ENCODE measurements around the gene ZNF76. TPM values are rescaled to one million over a fixed set of nuclear protein-coding genes. Genes with fewer than 3 reads are reported as not detected.

The ZNF76 gene
- total RNA-seq, 5 donors from 2014 or later (not counting 1 experiment from before 2014, with no cell fraction given) = 72.7 to 91.3 (median 84.8) TPM

- peaks cover 0 to 5% (median 3%) of the 10 kb centered on the region in 3 donors for H3K4me1 Mint-ChIP-seq
- ATAC-seq (replicated peaks in 1 of 4) (no peak), DNase-seq (no peak)
- H3K27me3 ChIP-seq (replicated peaks in 1 of 2; ENCODE audit: control insufficient read depth in 2 of 2, extremely low read depth in 1 of 2, insufficient read depth in 2 of 2, low read length in 1 of 2) = no peaks in the 10 kb centered on the region
- H3K9me3 Mint-ChIP-seq = no peaks in the 10 kb centered on the region
- POLR2A ChIA-PET = interaction anchor here in 1 of 2 donors (0.6 kb wide), 1 partner anchor 28 kb away, joined by 10 read pairs; no protein-coding TSS in a partner anchor
- CTCF ChIA-PET = no interaction called here
- H3K4me1 ChIP-seq (ENCODE audit: control insufficient read depth in 1 of 2, extremely low read depth in 1 of 2, insufficient read depth in 2 of 2, low read length in 2 of 2) = no peaks in the 10 kb centered on the region
- H3K4me3 Mint-ChIP-seq = no peak overlapping the region
- no peaks in the 10 kb centered on the region for H3K27me3 Mint-ChIP-seq
- no peak overlapping the region for H3K4me3 ChIP-seq (ENCODE audit: control insufficient read depth in 1 of 2, extremely low read depth in 1 of 2, low read length in 1 of 2)
- H3K27ac Mint-ChIP-seq = peak overlapping the region in 1 of 2 donors; percentile 36
- H3K36me3 ChIP-seq (ENCODE audit: control insufficient read depth in 2 of 2, extremely low read depth in 1 of 2, insufficient read depth in 1 of 2, low read length in 1 of 2) = peaks cover 13 to 72% of the 10 kb centered on the region in 2 donors
- no CpG with 5 or more reads among the region's 2 CpGs for WGBS (ENCODE audit: insufficient coverage)
- H3K27ac ChIP-seq (ENCODE audit: low read length) = no peak overlapping the region
- peaks cover 56% of the 10 kb centered on the region for H3K36me3 Mint-ChIP-seq
- H3K9me3 ChIP-seq = no peaks in the 10 kb centered on the region
Measured at GRCh38 chr6:35283361-35283760, 23.8 kb downstream of the ZNF76 start.

- Histone ChIP-seq H3K4me1 (ENCODE audit: control insufficient read depth in 1 of 2, extremely low read depth in 1 of 2, insufficient read depth in 2 of 2, low read length in 2 of 2) (no peaks in the 10 kb centered on the region), H3K4me3 (ENCODE audit: control insufficient read depth in 1 of 2, extremely low read depth in 1 of 2, low read length in 1 of 2) (no peak overlapping the region), H3K27me3 (replicated peaks in 1 of 2; ENCODE audit: control insufficient read depth in 2 of 2, extremely low read depth in 1 of 2, insufficient read depth in 2 of 2, low read length in 1 of 2) (no peaks in the 10 kb centered on the region), H3K36me3 (ENCODE audit: control insufficient read depth in 2 of 2, extremely low read depth in 1 of 2, insufficient read depth in 1 of 2, low read length in 1 of 2) (peaks cover 26 to 95% of the 10 kb centered on the region in 2 donors), H3K9me3 (no peaks in the 10 kb centered on the region), H3K27ac (ENCODE audit: low read length) (no peak overlapping the region)
- Mint-ChIP-seq H3K9me3 (no peaks in the 10 kb centered on the region), H3K4me1 (no peaks in the 10 kb centered on the region), H3K4me3 (no peak overlapping the region), H3K36me3 (peaks cover 58% of the 10 kb centered on the region), H3K27ac (no peak overlapping the region), H3K27me3 (no peaks in the 10 kb centered on the region)
- 97% methylated on average over 9 of the region's 12 CpGs for WGBS (ENCODE audit: insufficient coverage)
- ChIA-PET CTCF (interaction anchor here in 1 of 2 donors (1.1 kb wide), 1 partner anchor 40 kb away, joined by 3 read pairs; no protein-coding TSS in a partner anchor), POLR2A (no interaction called here)
- DNase-seq = no peak
- ATAC-seq (replicated peaks in 1 of 4) = no peak
Measured at GRCh38 chr6:35287671-35288396, 28.3 kb downstream of the ZNF76 start.

GRCh38 chr6:35288834-35289233 is 29.3 kb downstream of the ZNF76 start:
- Histone ChIP-seq H3K27me3 (replicated peaks in 1 of 2; ENCODE audit: control insufficient read depth in 2 of 2, extremely low read depth in 1 of 2, insufficient read depth in 2 of 2, low read length in 1 of 2) (no peaks in the 10 kb centered on the region), H3K4me3 (ENCODE audit: control insufficient read depth in 1 of 2, extremely low read depth in 1 of 2, low read length in 1 of 2) (no peak overlapping the region), H3K9me3 (no peaks in the 10 kb centered on the region), H3K4me1 (ENCODE audit: control insufficient read depth in 1 of 2, extremely low read depth in 1 of 2, insufficient read depth in 2 of 2, low read length in 2 of 2) (no peaks in the 10 kb centered on the region), H3K36me3 (ENCODE audit: control insufficient read depth in 2 of 2, extremely low read depth in 1 of 2, insufficient read depth in 1 of 2, low read length in 1 of 2) (peaks cover 24 to 95% of the 10 kb centered on the region in 2 donors), H3K27ac (ENCODE audit: low read length) (no peak overlapping the region)
- Mint-ChIP-seq H3K9me3 (no peaks in the 10 kb centered on the region), H3K4me1 (no peaks in the 10 kb centered on the region), H3K27me3 (no peaks in the 10 kb centered on the region), H3K27ac (no peak overlapping the region), H3K4me3 (no peak overlapping the region), H3K36me3 (peaks cover 52% of the 10 kb centered on the region)
- WGBS (ENCODE audit: insufficient coverage) = no CpG with 5 or more reads among the region's 4 CpGs
- POLR2A ChIA-PET = no interaction called here
- no peak for DNase-seq
- ATAC-seq (replicated peaks in 1 of 4) = no peak
- CTCF ChIA-PET = no interaction called here

GRCh38 chr6:35291491-35291890 is 32.0 kb downstream of the ZNF76 start:
- Histone ChIP-seq H3K36me3 (ENCODE audit: control insufficient read depth in 2 of 2, extremely low read depth in 1 of 2, insufficient read depth in 1 of 2, low read length in 1 of 2) (peaks cover 29 to 93% of the 10 kb centered on the region in 2 donors), H3K4me3 (ENCODE audit: control insufficient read depth in 1 of 2, extremely low read depth in 1 of 2, low read length in 1 of 2) (no peak overlapping the region), H3K27ac (ENCODE audit: low read length) (no peak overlapping the region), H3K4me1 (ENCODE audit: control insufficient read depth in 1 of 2, extremely low read depth in 1 of 2, insufficient read depth in 2 of 2, low read length in 2 of 2) (no peaks in the 10 kb centered on the region), H3K9me3 (no peaks in the 10 kb centered on the region), H3K27me3 (replicated peaks in 1 of 2; ENCODE audit: control insufficient read depth in 2 of 2, extremely low read depth in 1 of 2, insufficient read depth in 2 of 2, low read length in 1 of 2) (no peaks in the 10 kb centered on the region)
- POLR2A ChIA-PET = interaction anchor here in 1 of 2 donors (0.9 kb wide), 1 partner anchor 33 kb away, joined by 3 read pairs; no protein-coding TSS in a partner anchor
- DNase-seq (no peak), ATAC-seq (replicated peaks in 1 of 4) (no peak)
- no peaks in the 10 kb centered on the region for H3K9me3 Mint-ChIP-seq
- peaks cover 3 to 6% (median 4%) of the 10 kb centered on the region in 3 donors for H3K4me1 Mint-ChIP-seq
- H3K27ac Mint-ChIP-seq = no peak overlapping the region
- WGBS (ENCODE audit: insufficient coverage) = 95% methylated on average over 13 of the region's 13 CpGs
- no peak overlapping the region for H3K4me3 Mint-ChIP-seq
- H3K36me3 Mint-ChIP-seq = peaks cover 44% of the 10 kb centered on the region
- CTCF ChIA-PET = no interaction called here
- H3K27me3 Mint-ChIP-seq = no peaks in the 10 kb centered on the region

- Histone ChIP-seq H3K36me3 (ENCODE audit: control insufficient read depth in 2 of 2, extremely low read depth in 1 of 2, insufficient read depth in 1 of 2, low read length in 1 of 2) (peaks cover 29 to 84% of the 10 kb centered on the region in 2 donors), H3K27me3 (replicated peaks in 1 of 2; ENCODE audit: control insufficient read depth in 2 of 2, extremely low read depth in 1 of 2, insufficient read depth in 2 of 2, low read length in 1 of 2) (no peaks in the 10 kb centered on the region), H3K4me3 (ENCODE audit: control insufficient read depth in 1 of 2, extremely low read depth in 1 of 2, low read length in 1 of 2) (no peak overlapping the region), H3K4me1 (ENCODE audit: control insufficient read depth in 1 of 2, extremely low read depth in 1 of 2, insufficient read depth in 2 of 2, low read length in 2 of 2) (peaks cover 3 to 7% of the 10 kb centered on the region in 2 experiments), H3K9me3 (no peaks in the 10 kb centered on the region), H3K27ac (ENCODE audit: low read length) (no peak overlapping the region)
- Mint-ChIP-seq H3K27ac (no peak overlapping the region), H3K27me3 (no peaks in the 10 kb centered on the region), H3K4me1 (peaks cover 7 to 10% (median 9%) of the 10 kb centered on the region in 3 donors), H3K36me3 (peaks cover 35% of the 10 kb centered on the region), H3K4me3 (no peak overlapping the region), H3K9me3 (no peaks in the 10 kb centered on the region)
- DNase-seq = no peak
- ChIA-PET POLR2A (interaction anchor here in 1 of 2 donors (0.6 kb wide), 1 partner anchor 23 kb away, joined by 5 read pairs; no protein-coding TSS in a partner anchor), CTCF (interaction anchor here in 1 of 2 donors (0.7 kb wide), 1 partner anchor 11 kb away, joined by 3 read pairs; no protein-coding TSS in a partner anchor)
- 86% methylated on average over 10 of the region's 15 CpGs for WGBS (ENCODE audit: insufficient coverage)
- ATAC-seq (replicated peaks in 1 of 4) = no peak
Measured at GRCh38 chr6:35292494-35292893, 33.0 kb downstream of the ZNF76 start.

GRCh38 chr6:35293681-35294080 is 34.1 kb downstream of the ZNF76 start:
- Histone ChIP-seq H3K9me3 (no peaks in the 10 kb centered on the region), H3K4me3 (ENCODE audit: control insufficient read depth in 1 of 2, extremely low read depth in 1 of 2, low read length in 1 of 2) (no peak overlapping the region), H3K27ac (ENCODE audit: low read length) (no peak overlapping the region), H3K4me1 (ENCODE audit: control insufficient read depth in 1 of 2, extremely low read depth in 1 of 2, insufficient read depth in 2 of 2, low read length in 2 of 2) (peaks cover 3 to 8% of the 10 kb centered on the region in 2 experiments), H3K27me3 (replicated peaks in 1 of 2; ENCODE audit: control insufficient read depth in 2 of 2, extremely low read depth in 1 of 2, insufficient read depth in 2 of 2, low read length in 1 of 2) (no peaks in the 10 kb centered on the region), H3K36me3 (ENCODE audit: control insufficient read depth in 2 of 2, extremely low read depth in 1 of 2, insufficient read depth in 1 of 2, low read length in 1 of 2) (peaks cover 19 to 72% of the 10 kb centered on the region in 2 donors)
- ChIA-PET POLR2A (interaction anchor here in 1 of 2 donors (0.5 to 0.7 kb wide), 2 partner anchors 17 to 465 kb away, joined by 4 read pairs; no protein-coding TSS in a partner anchor), CTCF (interaction anchor here (0.6 to 1.5 kb wide), 9 partner anchors 9 to 443 kb away, joined by 3 to 6 read pairs (median 3); partner anchors contain the start of gene RPL10A (in 1 of the 2))
- no peak overlapping the region for H3K4me3 Mint-ChIP-seq
- H3K9me3 Mint-ChIP-seq = no peaks in the 10 kb centered on the region
- 94% methylated on average over 8 of the region's 9 CpGs for WGBS (ENCODE audit: insufficient coverage)
- DNase-seq = no peak
- H3K4me1 Mint-ChIP-seq = peaks cover 8 to 14% (median 11%) of the 10 kb centered on the region in 3 donors
- H3K36me3 Mint-ChIP-seq = peaks cover 29% of the 10 kb centered on the region
- no peaks in the 10 kb centered on the region for H3K27me3 Mint-ChIP-seq
- H3K27ac Mint-ChIP-seq = no peak overlapping the region
- no peak for ATAC-seq (replicated peaks in 1 of 4)

Data from T-cell (primary cell).